LNCaP clone FGC (cell line): ENCODE measurements around the gene NCOA1.

Source experiments
- DNase-seq: peaks from one replicate; pipeline ENCODE4 v3.0.0-alpha.2; 2011; ENCODE audit warnings: low read depth
- H3K4me3 ChIP-seq: 2 replicates; pipeline ENCODE4 v1.5.1; 2011; ENCODE audit warnings: mild to moderate bottlenecking, low read depth, low read length, control low read depth
- TF ChIP-seq, protein P1 (sequence below): IDR thresholded peaks from 2 replicates; pipeline ENCODE4 v1.5.1; 2012; ENCODE audit warnings: mild to moderate bottlenecking; ENCODE audit not compliant: control insufficient read depth, insufficient read depth; ENCODE audit errors: extremely low read depth

Gene NCOA1

GRCh38 chr2:24621779-24622538 is 130.9 kb downstream of the NCOA1 start:
- H3K4me3 ChIP-seq, result no peak overlapping the region
- TF ChIP-seq, protein P1, sequence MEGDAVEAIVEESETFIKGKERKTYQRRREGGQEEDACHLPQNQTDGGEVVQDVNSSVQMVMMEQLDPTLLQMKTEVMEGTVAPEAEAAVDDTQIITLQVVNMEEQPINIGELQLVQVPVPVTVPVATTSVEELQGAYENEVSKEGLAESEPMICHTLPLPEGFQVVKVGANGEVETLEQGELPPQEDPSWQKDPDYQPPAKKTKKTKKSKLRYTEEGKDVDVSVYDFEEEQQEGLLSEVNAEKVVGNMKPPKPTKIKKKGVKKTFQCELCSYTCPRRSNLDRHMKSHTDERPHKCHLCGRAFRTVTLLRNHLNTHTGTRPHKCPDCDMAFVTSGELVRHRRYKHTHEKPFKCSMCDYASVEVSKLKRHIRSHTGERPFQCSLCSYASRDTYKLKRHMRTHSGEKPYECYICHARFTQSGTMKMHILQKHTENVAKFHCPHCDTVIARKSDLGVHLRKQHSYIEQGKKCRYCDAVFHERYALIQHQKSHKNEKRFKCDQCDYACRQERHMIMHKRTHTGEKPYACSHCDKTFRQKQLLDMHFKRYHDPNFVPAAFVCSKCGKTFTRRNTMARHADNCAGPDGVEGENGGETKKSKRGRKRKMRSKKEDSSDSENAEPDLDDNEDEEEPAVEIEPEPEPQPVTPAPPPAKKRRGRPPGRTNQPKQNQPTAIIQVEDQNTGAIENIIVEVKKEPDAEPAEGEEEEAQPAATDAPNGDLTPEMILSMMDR, result no peak
- DNase-seq, result no peak

GRCh38 chr2:24623535-24623934 is 132.5 kb downstream of the NCOA1 start:
- TF ChIP-seq, protein P1, result no peak
- DNase-seq, result no peak
- no peak overlapping the region for H3K4me3 ChIP-seq

GRCh38 chr2:24625728-24626127 is 134.7 kb downstream of the NCOA1 start:
- TF ChIP-seq, protein P1, result no peak
- DNase-seq, result no peak
- H3K4me3 ChIP-seq, result no peak overlapping the region

GRCh38 chr2:24626131-24626530 is 135.1 kb downstream of the NCOA1 start:
- H3K4me3 ChIP-seq, result no peak overlapping the region
- no peak for DNase-seq
- TF ChIP-seq, protein P1, result no peak

- H3K4me3 ChIP-seq, result no peak overlapping the region
- no peak for DNase-seq
- TF ChIP-seq, protein P1, result no peak
Measured at GRCh38 chr2:24628746-24629145, 137.7 kb downstream of the NCOA1 start.

DNA sequence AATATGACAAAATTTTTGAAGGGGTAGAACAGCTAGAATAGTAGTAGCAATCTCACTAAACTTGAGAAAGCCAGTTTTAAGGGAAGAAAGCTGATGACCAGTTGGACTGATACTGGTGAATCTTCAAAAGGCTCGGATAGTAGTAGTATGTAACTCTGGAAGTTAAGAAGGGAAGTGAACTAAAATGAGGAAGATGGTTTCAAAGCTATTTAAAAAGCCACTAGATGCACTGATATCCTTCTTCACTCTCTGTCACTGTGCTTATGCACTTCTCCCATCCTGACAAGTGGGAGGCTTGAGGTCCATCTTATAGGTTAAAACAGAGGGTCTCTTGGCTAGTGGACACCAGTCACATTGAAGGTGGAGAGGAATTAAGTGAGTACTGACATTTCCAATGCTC is 141.1 kb downstream of the NCOA1 start:
- TF ChIP-seq, protein P1, result no peak
- H3K4me3 ChIP-seq, result no peak overlapping the region
- no peak for DNase-seq

DNA sequence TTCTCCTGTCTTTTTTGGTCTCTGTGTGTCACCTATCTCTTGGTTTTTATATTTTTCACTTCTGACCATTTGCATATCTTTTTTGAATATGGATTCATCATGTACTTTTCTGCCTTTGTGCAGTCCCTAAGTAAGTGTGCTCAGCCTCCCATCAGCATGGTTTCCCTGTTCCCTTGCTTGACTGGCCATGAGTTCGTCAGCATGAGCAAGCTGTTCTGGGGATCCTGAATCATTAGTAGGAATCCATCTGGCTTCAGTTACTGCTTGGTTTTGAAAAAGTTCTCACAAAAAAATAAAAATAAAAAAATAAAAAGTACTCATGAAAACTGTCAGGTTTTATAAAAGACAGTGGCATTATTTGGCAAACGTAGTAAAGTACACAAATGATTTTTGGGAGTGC is 144.1 kb downstream of the NCOA1 start:
- no peak overlapping the region for H3K4me3 ChIP-seq
- TF ChIP-seq, protein P1, result no peak
- DNase-seq, result no peak
